CD4-positive, alpha-beta T cell (primary cell): ENCODE results near the gene PEX10. TPM values are rescaled to one million over a fixed set of nuclear protein-coding genes. Genes with fewer than 3 reads are reported as not detected.

Source experiments
- ATAC-seq: fragments of 200-7000 bp; cut with Tn5 transposase; one replicate; pipeline ENCODE4 v1.10.0; 2022; ENCODE audit warnings: mild to moderate bottlenecking; ENCODE audit not compliant: poor library complexity
- CTCF ChIA-PET: fragments of 350-600 bp; sonication (Branson Sonifier 250); formaldehyde crosslinking; loops from one replicate; lab custom pipeline; 2021; ENCODE audit warnings: antibody characterized with exemption, inconsistent platforms; lab: Charles Lee
- POLR2A ChIA-PET: fragments of 350-600 bp; sonication (Branson Sonifier 250); formaldehyde crosslinking; loops from one replicate; lab custom pipeline; 2021; ENCODE audit warnings: antibody characterized with exemption, inconsistent platforms; lab: Charles Lee
- DNase-seq, 14 experiments: peaks; one replicate each; pipeline ENCODE4 v3.0.0-alpha.2; 2013 to 2020; ENCODE audit warnings: mixed read lengths in 2 of 14
- H3K27ac ChIP-seq, 2 donors: one replicate each; pipeline versions ENCODE4 v1.5.1 to v1.7.0; 2013; ENCODE audit warnings: low read length in 2 of 2, low read depth in 1 of 2, mild to moderate bottlenecking in 1 of 2
- H3K27me3 ChIP-seq, 2 experiments: 1 replicate in 1 of 2; 2 replicates in 1 of 2; pipeline versions ENCODE4 v1.6.1 to v1.7.0; 2013; ENCODE audit warnings: low read length in 2 of 2, control low read depth in 1 of 2, mild to moderate bottlenecking in 1 of 2, moderate library complexity in 1 of 2; ENCODE audit not compliant: insufficient read depth in 2 of 2, control insufficient read depth in 1 of 2
- H3K36me3 ChIP-seq: one replicate; pipeline ENCODE4 v1.6.1; 2013; ENCODE audit warnings: low read length, control low read depth; ENCODE audit not compliant: insufficient read depth
- H3K4me1 ChIP-seq: one replicate; pipeline ENCODE4 v1.6.1; 2013; ENCODE audit warnings: low read length, control low read depth; ENCODE audit not compliant: insufficient read depth
- H3K4me3 ChIP-seq: one replicate; pipeline ENCODE4 v1.5.1; 2013; ENCODE audit warnings: mild to moderate bottlenecking, low read length, moderate library complexity
- H3K9me3 ChIP-seq, 2 experiments: 1 replicate in 1 of 2; 2 replicates in 1 of 2; pipeline versions ENCODE4 v1.6.1 to v1.7.0; 2013; ENCODE audit warnings: low read length in 2 of 2, mild to moderate bottlenecking in 2 of 2, control low read depth in 1 of 2, moderate library complexity in 1 of 2; ENCODE audit not compliant: control insufficient read depth in 1 of 2, insufficient read depth in 1 of 2
- H3K27ac Mint-ChIP-seq: one replicate; pipeline ENCODE4 v1.8.0; 2020; ENCODE audit warnings: mixed read lengths
- H3K27me3 Mint-ChIP-seq: one replicate; pipeline ENCODE4 v1.8.0; 2021; ENCODE audit warnings: mixed read lengths
- H3K36me3 Mint-ChIP-seq: one replicate; pipeline ENCODE4 v1.8.0; 2021; ENCODE audit warnings: low read depth, mixed read lengths
- H3K4me1 Mint-ChIP-seq: one replicate; pipeline ENCODE4 v1.8.0; 2021; ENCODE audit warnings: low read depth, mixed read lengths
- H3K4me3 Mint-ChIP-seq: one replicate; pipeline ENCODE4 v1.8.0; 2020; ENCODE audit warnings: mild to moderate bottlenecking, mixed read lengths
- H3K9me3 Mint-ChIP-seq: one replicate; pipeline ENCODE4 v1.8.0; 2020; ENCODE audit warnings: mixed read lengths
- intact Hi-C, 2 experiments: fragments of 100-400 bp; cut with DNase I in 1 of 2; cut with micrococcal nuclease in 1 of 2; formaldehyde crosslinking; loops; one replicate each; pipeline versions ENCODE4 v1.15.1 to v1.9.0; 2023 to 2025; cut with DNase I, micrococcal nuclease
- total RNA-seq, 174 experiments: library from RNA in 2 of 174; stranded (reverse) in 2 of 174; gene quantifications; one replicate each; pipeline ENCODE4 v1.2.3 and lab custom pipeline; 2021 to 2026
- TF ChIP-seq, protein P1 (sequence below): fragments of 200-600 bp; IDR thresholded peaks from one replicate; pipeline ENCODE4 v1.8.0; 2022; ENCODE audit warnings: antibody characterized with exemption, mild to moderate bottlenecking

PEX10 gene
- total RNA-seq, 2 experiments from 2014 or later = 12.0 to 12.5 TPM

- Mint-ChIP-seq H3K4me3 (no peak overlapping the region), H3K27ac (no peak overlapping the region), H3K4me1 (no peaks in the 10 kb centered on the region), H3K27me3 (no peaks in the 10 kb centered on the region), H3K36me3 (no peaks in the 10 kb centered on the region), H3K9me3 (no peaks in the 10 kb centered on the region)
- ATAC-seq (no peak), DNase-seq (no peak)
- Histone ChIP-seq H3K9me3 (no peaks in the 10 kb centered on the region), H3K4me3 (no peak overlapping the region), H3K27me3 (no peaks in the 10 kb centered on the region), H3K4me1 (peaks cover 8% of the 10 kb centered on the region), H3K36me3 (no peaks in the 10 kb centered on the region), H3K27ac (no peak overlapping the region)
- CTCF ChIA-PET = interaction anchor here (1.2 kb wide), 1 partner anchor 182 kb away, joined by 3 read pairs; no protein-coding TSS in a partner anchor
- POLR2A ChIA-PET = no interaction called here
- TF ChIP-seq, protein P1, sequence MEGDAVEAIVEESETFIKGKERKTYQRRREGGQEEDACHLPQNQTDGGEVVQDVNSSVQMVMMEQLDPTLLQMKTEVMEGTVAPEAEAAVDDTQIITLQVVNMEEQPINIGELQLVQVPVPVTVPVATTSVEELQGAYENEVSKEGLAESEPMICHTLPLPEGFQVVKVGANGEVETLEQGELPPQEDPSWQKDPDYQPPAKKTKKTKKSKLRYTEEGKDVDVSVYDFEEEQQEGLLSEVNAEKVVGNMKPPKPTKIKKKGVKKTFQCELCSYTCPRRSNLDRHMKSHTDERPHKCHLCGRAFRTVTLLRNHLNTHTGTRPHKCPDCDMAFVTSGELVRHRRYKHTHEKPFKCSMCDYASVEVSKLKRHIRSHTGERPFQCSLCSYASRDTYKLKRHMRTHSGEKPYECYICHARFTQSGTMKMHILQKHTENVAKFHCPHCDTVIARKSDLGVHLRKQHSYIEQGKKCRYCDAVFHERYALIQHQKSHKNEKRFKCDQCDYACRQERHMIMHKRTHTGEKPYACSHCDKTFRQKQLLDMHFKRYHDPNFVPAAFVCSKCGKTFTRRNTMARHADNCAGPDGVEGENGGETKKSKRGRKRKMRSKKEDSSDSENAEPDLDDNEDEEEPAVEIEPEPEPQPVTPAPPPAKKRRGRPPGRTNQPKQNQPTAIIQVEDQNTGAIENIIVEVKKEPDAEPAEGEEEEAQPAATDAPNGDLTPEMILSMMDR = no peak
- intact Hi-C loops = no loop called here
These were observed 35.3 kb downstream of the PEX10 start for GRCh38 chr1:2376931-2377672.

- ATAC-seq (no peak), DNase-seq (no peak)
- no peaks in the 10 kb centered on the region for H3K4me1 ChIP-seq
- no peak overlapping the region for H3K27ac Mint-ChIP-seq
- no peaks in the 10 kb centered on the region for H3K4me1 Mint-ChIP-seq
- no peaks in the 10 kb centered on the region for H3K27me3 ChIP-seq
- TF ChIP-seq, protein P1 = no peak
- POLR2A ChIA-PET = no interaction called here
- no peaks in the 10 kb centered on the region for H3K9me3 ChIP-seq
- no peaks in the 10 kb centered on the region for H3K9me3 Mint-ChIP-seq
- intact Hi-C loops = no loop called here
- H3K4me3 ChIP-seq = no peak overlapping the region
- CTCF ChIA-PET = no interaction called here
- H3K36me3 ChIP-seq = no peaks in the 10 kb centered on the region
- H3K27me3 Mint-ChIP-seq = no peaks in the 10 kb centered on the region
- no peak overlapping the region for H3K27ac ChIP-seq
- no peak overlapping the region for H3K4me3 Mint-ChIP-seq
- no peaks in the 10 kb centered on the region for H3K36me3 Mint-ChIP-seq
These were observed 36.1 kb downstream of the PEX10 start for GRCh38 chr1:2376261-2376741.

DNA sequence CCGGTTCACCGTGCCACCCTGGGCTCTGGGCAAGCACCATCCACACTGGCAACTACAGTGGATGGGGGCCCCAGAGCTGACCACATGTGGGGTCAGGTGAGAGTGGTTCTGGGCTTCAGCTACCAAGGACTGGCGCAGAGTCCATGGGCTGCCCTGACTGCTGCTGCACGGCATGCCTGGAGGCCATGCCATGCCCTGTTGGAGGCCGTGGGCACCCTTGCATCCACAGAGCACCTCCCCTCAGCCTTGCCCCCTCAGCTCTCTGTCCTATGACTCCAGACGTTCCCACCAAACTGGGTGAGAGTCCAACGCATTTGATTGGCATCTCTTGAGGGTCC, 36.5 kb downstream of the PEX10 start:
- H3K27ac ChIP-seq = no peak overlapping the region
- no peak overlapping the region for H3K27ac Mint-ChIP-seq
- no peaks in the 10 kb centered on the region for H3K9me3 ChIP-seq
- DNase-seq = no peak
- no peak for ATAC-seq
- H3K4me3 Mint-ChIP-seq = no peak overlapping the region
- H3K36me3 Mint-ChIP-seq = no peaks in the 10 kb centered on the region
- ChIA-PET POLR2A (interaction anchor here (0.6 kb wide), 1 partner anchor 129 kb away, joined by 3 read pairs; no protein-coding TSS in a partner anchor), CTCF (no interaction called here)
- H3K27me3 Mint-ChIP-seq = no peaks in the 10 kb centered on the region
- no peaks in the 10 kb centered on the region for H3K4me1 ChIP-seq
- no peaks in the 10 kb centered on the region for H3K4me1 Mint-ChIP-seq
- H3K9me3 Mint-ChIP-seq = no peaks in the 10 kb centered on the region
- no peak overlapping the region for H3K4me3 ChIP-seq
- intact Hi-C loops = no loop called here
- no peaks in the 10 kb centered on the region for H3K36me3 ChIP-seq
- TF ChIP-seq, protein P1 = no peak
- H3K27me3 ChIP-seq = no peaks in the 10 kb centered on the region
